Peyer's patch (tissue), 4 donors: ENCODE data around the gene FAM151B.

Source experiments
- POLR2A ChIP-seq, 2 donors: fragments of 450-650 bp; IDR thresholded peaks; one replicate each; pipeline ENCODE4 v1.5.1; 2017; ENCODE audit warnings: antibody characterized with exemption in 2 of 2, mild to moderate bottlenecking in 2 of 2, moderate library complexity in 2 of 2
- TF ChIP-seq, protein P1 (sequence below), 6 experiments: fragments of 450-650 bp in 4 of 6; fragments of 200-600 bp in 2 of 6; sonication (generic) in 1 of 6; IDR thresholded peaks; one replicate each; pipeline ENCODE4 v1.5.1; 2017 to 2019; ENCODE audit warnings: antibody characterized with exemption in 6 of 6, mild to moderate bottlenecking in 3 of 6, moderate library complexity in 1 of 6

- TF ChIP-seq, protein P1, sequence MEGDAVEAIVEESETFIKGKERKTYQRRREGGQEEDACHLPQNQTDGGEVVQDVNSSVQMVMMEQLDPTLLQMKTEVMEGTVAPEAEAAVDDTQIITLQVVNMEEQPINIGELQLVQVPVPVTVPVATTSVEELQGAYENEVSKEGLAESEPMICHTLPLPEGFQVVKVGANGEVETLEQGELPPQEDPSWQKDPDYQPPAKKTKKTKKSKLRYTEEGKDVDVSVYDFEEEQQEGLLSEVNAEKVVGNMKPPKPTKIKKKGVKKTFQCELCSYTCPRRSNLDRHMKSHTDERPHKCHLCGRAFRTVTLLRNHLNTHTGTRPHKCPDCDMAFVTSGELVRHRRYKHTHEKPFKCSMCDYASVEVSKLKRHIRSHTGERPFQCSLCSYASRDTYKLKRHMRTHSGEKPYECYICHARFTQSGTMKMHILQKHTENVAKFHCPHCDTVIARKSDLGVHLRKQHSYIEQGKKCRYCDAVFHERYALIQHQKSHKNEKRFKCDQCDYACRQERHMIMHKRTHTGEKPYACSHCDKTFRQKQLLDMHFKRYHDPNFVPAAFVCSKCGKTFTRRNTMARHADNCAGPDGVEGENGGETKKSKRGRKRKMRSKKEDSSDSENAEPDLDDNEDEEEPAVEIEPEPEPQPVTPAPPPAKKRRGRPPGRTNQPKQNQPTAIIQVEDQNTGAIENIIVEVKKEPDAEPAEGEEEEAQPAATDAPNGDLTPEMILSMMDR (IDR thresholded peaks at IDR 0.05): no peak
- TF ChIP-seq POLR2A (IDR thresholded peaks at IDR 0.05): no peak
These were observed 24.6 kb upstream of the FAM151B start for GRCh38 chr5:80463269-80463668.
